SU-DHL-6 (cell line): ENCODE measurements around the gene PRSS50.

Source experiments
- EZH2phosphoT487 ChIP-seq: fragments of 200-600 bp; sonication (generic), shearing (Covaris generic); conservative IDR thresholded peaks from 2 replicates; pipeline ENCODE4 v1.6.1; 2018; ENCODE audit warnings: mild to moderate bottlenecking, antibody characterized with exemption, low read length, moderate library complexity, mixed read lengths
- TF ChIP-seq, protein P1 (sequence below): fragments of 200-600 bp; sonication (generic); IDR thresholded peaks from one replicate; pipeline ENCODE4 v1.5.1; 2017; ENCODE audit warnings: antibody characterized with exemption, mild to moderate bottlenecking, low read length, moderate library complexity; ENCODE audit not compliant: insufficient read depth, poor library complexity, severe bottlenecking

DNA sequence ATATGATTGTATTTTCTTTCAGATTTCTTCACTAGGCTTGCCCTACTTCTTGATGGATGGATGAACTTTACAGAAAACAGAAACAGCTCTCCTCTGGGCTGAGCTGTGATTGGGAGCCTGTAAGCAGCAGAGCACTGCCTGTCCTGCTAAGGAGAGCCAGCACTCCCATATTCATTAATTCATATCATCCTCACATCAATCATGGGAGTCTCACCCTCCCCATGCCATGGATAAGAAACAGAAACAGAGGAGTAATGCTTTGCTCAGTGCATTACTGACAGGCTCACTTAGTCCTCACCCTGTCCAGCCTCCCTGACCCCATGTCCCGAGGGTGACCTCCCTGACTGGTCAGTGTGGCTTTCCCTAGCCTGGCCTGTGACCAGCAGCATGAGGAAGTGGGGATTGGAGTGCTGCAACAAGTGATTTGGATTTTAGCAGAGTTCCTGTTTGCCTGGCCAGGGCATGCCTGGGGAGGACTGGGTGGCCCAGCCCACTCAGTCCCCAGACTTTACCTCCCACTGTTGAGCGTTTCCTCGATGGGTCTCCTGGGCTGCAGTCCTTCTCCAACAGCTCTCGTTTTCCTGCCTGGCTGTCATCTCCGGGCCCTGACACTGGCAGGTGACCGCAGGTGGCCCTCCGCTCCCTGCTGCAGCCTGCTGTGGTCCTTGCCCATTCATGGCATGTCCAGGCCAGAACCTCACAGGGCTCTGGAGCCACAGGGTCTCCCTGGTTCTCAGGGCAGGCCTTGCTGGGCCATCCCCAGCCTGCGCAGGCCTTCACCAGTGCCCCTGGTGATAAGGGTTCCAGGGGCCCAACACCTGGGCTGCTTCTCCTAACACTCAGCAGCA lies 17.8 kb downstream of the PRSS50 start:
- TF ChIP-seq, protein P1, sequence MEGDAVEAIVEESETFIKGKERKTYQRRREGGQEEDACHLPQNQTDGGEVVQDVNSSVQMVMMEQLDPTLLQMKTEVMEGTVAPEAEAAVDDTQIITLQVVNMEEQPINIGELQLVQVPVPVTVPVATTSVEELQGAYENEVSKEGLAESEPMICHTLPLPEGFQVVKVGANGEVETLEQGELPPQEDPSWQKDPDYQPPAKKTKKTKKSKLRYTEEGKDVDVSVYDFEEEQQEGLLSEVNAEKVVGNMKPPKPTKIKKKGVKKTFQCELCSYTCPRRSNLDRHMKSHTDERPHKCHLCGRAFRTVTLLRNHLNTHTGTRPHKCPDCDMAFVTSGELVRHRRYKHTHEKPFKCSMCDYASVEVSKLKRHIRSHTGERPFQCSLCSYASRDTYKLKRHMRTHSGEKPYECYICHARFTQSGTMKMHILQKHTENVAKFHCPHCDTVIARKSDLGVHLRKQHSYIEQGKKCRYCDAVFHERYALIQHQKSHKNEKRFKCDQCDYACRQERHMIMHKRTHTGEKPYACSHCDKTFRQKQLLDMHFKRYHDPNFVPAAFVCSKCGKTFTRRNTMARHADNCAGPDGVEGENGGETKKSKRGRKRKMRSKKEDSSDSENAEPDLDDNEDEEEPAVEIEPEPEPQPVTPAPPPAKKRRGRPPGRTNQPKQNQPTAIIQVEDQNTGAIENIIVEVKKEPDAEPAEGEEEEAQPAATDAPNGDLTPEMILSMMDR = no peak
- no peak for TF ChIP-seq EZH2phosphoT487
